ENCODE measurements around the gene PPP2R5C.
"Not testable (repeated sequence)": the region's sequence is repeated elsewhere in the genome, so short reads cannot be mapped to it uniquely, and the experiment has no call there.

Gene PPP2R5C

GRCh38 chr14:101781240-101782061 is 19.9 kb downstream of the PPP2R5C start:
- Histone ChIP-seq H3K9ac (ENCODE audit: low read length) (no peak overlapping the region), H3K36me3 (ENCODE audit: control insufficient read depth, insufficient read depth, low read length) (no peaks in the 10 kb centered on the region), H3K27me3 (ENCODE audit: control insufficient read depth, insufficient read depth, low read length) (no peaks in the 10 kb centered on the region), H3K4me3 (ENCODE audit: low read length) (peak overlapping the region; percentile 60), H3K27ac (ENCODE audit: low read depth, low read length) (peak overlapping the region; percentile 22), H3K4me1 (ENCODE audit: control insufficient read depth, insufficient read depth, low read length) (peaks cover 5% of the 10 kb centered on the region)

GRCh38 chr14:101783260-101784016 is 21.9 kb downstream of the PPP2R5C start:
- no peaks in the 10 kb centered on the region for H3K36me3 ChIP-seq (ENCODE audit: control insufficient read depth, insufficient read depth, low read length)
- peak overlapping the region; percentile 28 for H3K27ac ChIP-seq (ENCODE audit: low read depth, low read length)
- no peak overlapping the region for H3K9ac ChIP-seq (ENCODE audit: low read length)
- H3K4me3 ChIP-seq (ENCODE audit: low read length) = no peak overlapping the region
- H3K27me3 ChIP-seq (ENCODE audit: control insufficient read depth, insufficient read depth, low read length) = no peaks in the 10 kb centered on the region
- H3K4me1 ChIP-seq (ENCODE audit: control insufficient read depth, insufficient read depth, low read length) = peaks cover 5% of the 10 kb centered on the region

- Histone ChIP-seq H3K36me3 (ENCODE audit: control insufficient read depth, insufficient read depth, low read length) (no peaks in the 10 kb centered on the region), H3K27ac (ENCODE audit: low read depth, low read length) (no peak overlapping the region), H3K9ac (ENCODE audit: low read length) (no peak overlapping the region), H3K27me3 (ENCODE audit: control insufficient read depth, insufficient read depth, low read length) (no peaks in the 10 kb centered on the region), H3K4me3 (ENCODE audit: low read length) (no peak overlapping the region), H3K4me1 (ENCODE audit: control insufficient read depth, insufficient read depth, low read length) (peaks cover 7% of the 10 kb centered on the region)
Measured at GRCh38 chr14:101784631-101785030, 23.1 kb downstream of the PPP2R5C start.

- Histone ChIP-seq H3K36me3 (ENCODE audit: control insufficient read depth, insufficient read depth, low read length) (no peaks in the 10 kb centered on the region), H3K27ac (ENCODE audit: low read depth, low read length) (no peak overlapping the region), H3K4me3 (ENCODE audit: low read length) (no peak overlapping the region)
Measured at GRCh38 chr14:101788016-101788635, 26.6 kb downstream of the PPP2R5C start.

GRCh38 chr14:101789222-101789621 is 27.7 kb downstream of the PPP2R5C start:
- Histone ChIP-seq H3K4me1 (ENCODE audit: control insufficient read depth, insufficient read depth, low read length) (peaks cover 9% of the 10 kb centered on the region), H3K27ac (ENCODE audit: low read depth, low read length) (no peak overlapping the region)

More at GRCh38 chr14:101788016-101788635, 26.6 kb downstream of the PPP2R5C start:
- H3K9ac ChIP-seq (ENCODE audit: low read length) = no peak overlapping the region
- H3K27me3 ChIP-seq (ENCODE audit: control insufficient read depth, insufficient read depth, low read length) = no peaks in the 10 kb centered on the region
- peaks cover 9% of the 10 kb centered on the region for H3K4me1 ChIP-seq (ENCODE audit: control insufficient read depth, insufficient read depth, low read length)

GRCh38 chr14:101790232-101790631 is 28.7 kb downstream of the PPP2R5C start:
- Histone ChIP-seq H3K36me3 (ENCODE audit: control insufficient read depth, insufficient read depth, low read length) (no peaks in the 10 kb centered on the region), H3K4me3 (ENCODE audit: low read length) (no peak overlapping the region), H3K4me1 (ENCODE audit: control insufficient read depth, insufficient read depth, low read length) (peaks cover 9% of the 10 kb centered on the region), H3K27me3 (ENCODE audit: control insufficient read depth, insufficient read depth, low read length) (no peaks in the 10 kb centered on the region), H3K9ac (ENCODE audit: low read length) (no peak overlapping the region), H3K27ac (ENCODE audit: low read depth, low read length) (no peak overlapping the region)

More at GRCh38 chr14:101789222-101789621, 27.7 kb downstream of the PPP2R5C start:
- H3K4me3 ChIP-seq (ENCODE audit: low read length) = no peak overlapping the region
- no peaks in the 10 kb centered on the region for H3K27me3 ChIP-seq (ENCODE audit: control insufficient read depth, insufficient read depth, low read length)
- no peak overlapping the region for H3K9ac ChIP-seq (ENCODE audit: low read length)
- no peaks in the 10 kb centered on the region for H3K36me3 ChIP-seq (ENCODE audit: control insufficient read depth, insufficient read depth, low read length)

GRCh38 chr14:101791919-101792572 is 30.5 kb downstream of the PPP2R5C start:
- H3K27me3 ChIP-seq (ENCODE audit: control insufficient read depth, insufficient read depth, low read length) = no peaks in the 10 kb centered on the region
- no peaks in the 10 kb centered on the region for H3K36me3 ChIP-seq (ENCODE audit: control insufficient read depth, insufficient read depth, low read length)
- peak overlapping the region; percentile 22 for H3K4me3 ChIP-seq (ENCODE audit: low read length)
- H3K27ac ChIP-seq (ENCODE audit: low read depth, low read length) = peak overlapping the region; percentile 70
- peaks cover 13% of the 10 kb centered on the region for H3K4me1 ChIP-seq (ENCODE audit: control insufficient read depth, insufficient read depth, low read length)
- no peak overlapping the region for H3K9ac ChIP-seq (ENCODE audit: low read length)

GRCh38 chr14:101796016-101796415 is 34.5 kb downstream of the PPP2R5C start:
- Histone ChIP-seq H3K9ac (ENCODE audit: low read length) (no peak overlapping the region), H3K27ac (ENCODE audit: low read depth, low read length) (peak overlapping the region; percentile 88), H3K36me3 (ENCODE audit: control insufficient read depth, insufficient read depth, low read length) (no peaks in the 10 kb centered on the region), H3K4me3 (ENCODE audit: low read length) (no peak overlapping the region), H3K4me1 (ENCODE audit: control insufficient read depth, insufficient read depth, low read length) (peaks cover 25% of the 10 kb centered on the region), H3K27me3 (ENCODE audit: control insufficient read depth, insufficient read depth, low read length) (no peaks in the 10 kb centered on the region)

- Histone ChIP-seq H3K9ac (ENCODE audit: low read length) (no peak overlapping the region), H3K27ac (ENCODE audit: low read depth, low read length) (peak overlapping the region; percentile 88), H3K4me1 (ENCODE audit: control insufficient read depth, insufficient read depth, low read length) (peaks cover 25% of the 10 kb centered on the region), H3K4me3 (ENCODE audit: low read length) (no peak overlapping the region), H3K27me3 (ENCODE audit: control insufficient read depth, insufficient read depth, low read length) (no peaks in the 10 kb centered on the region), H3K36me3 (ENCODE audit: control insufficient read depth, insufficient read depth, low read length) (no peaks in the 10 kb centered on the region)
Measured at GRCh38 chr14:101796479-101796878, 35.0 kb downstream of the PPP2R5C start.

GRCh38 chr14:101797856-101798255 is 36.3 kb downstream of the PPP2R5C start:
- H3K36me3 ChIP-seq (ENCODE audit: control insufficient read depth, insufficient read depth, low read length) = no peaks in the 10 kb centered on the region
- H3K4me1 ChIP-seq (ENCODE audit: control insufficient read depth, insufficient read depth, low read length) = peaks cover 18% of the 10 kb centered on the region
- no peaks in the 10 kb centered on the region for H3K27me3 ChIP-seq (ENCODE audit: control insufficient read depth, insufficient read depth, low read length)
- no peak overlapping the region for H3K4me3 ChIP-seq (ENCODE audit: low read length)
- H3K9ac ChIP-seq (ENCODE audit: low read length) = no peak overlapping the region
- H3K27ac ChIP-seq (ENCODE audit: low read depth, low read length) = peak overlapping the region; percentile 88

- H3K27ac ChIP-seq (ENCODE audit: low read depth, low read length); H3K4me1 ChIP-seq (ENCODE audit: control insufficient read depth, insufficient read depth, low read length); H3K27me3 ChIP-seq (ENCODE audit: control insufficient read depth, insufficient read depth, low read length); H3K9ac ChIP-seq (ENCODE audit: low read length); H3K36me3 ChIP-seq (ENCODE audit: control insufficient read depth, insufficient read depth, low read length); H3K4me3 ChIP-seq (ENCODE audit: low read length): not testable (repeated sequence)
Measured at GRCh38 chr14:101804373-101804772, 42.9 kb downstream of the PPP2R5C start.

GRCh38 chr14:101806252-101806651 is 44.7 kb downstream of the PPP2R5C start:
- H3K4me3 ChIP-seq (ENCODE audit: low read length); H3K36me3 ChIP-seq (ENCODE audit: control insufficient read depth, insufficient read depth, low read length); H3K9ac ChIP-seq (ENCODE audit: low read length); H3K4me1 ChIP-seq (ENCODE audit: control insufficient read depth, insufficient read depth, low read length); H3K27ac ChIP-seq (ENCODE audit: low read depth, low read length); H3K27me3 ChIP-seq (ENCODE audit: control insufficient read depth, insufficient read depth, low read length): not testable (repeated sequence)

Data from rectal smooth muscle tissue (tissue), 1 donor.